GM12878 (cell line): Measurements from ENCODE around the gene KLK3. TPM values are rescaled to one million over a fixed set of nuclear protein-coding genes. Genes with fewer than 3 reads are reported as not detected.

ENCODE experiments used
- ATAC-seq: fragments of 200-7000 bp; cut with Tn5 transposase; 3 replicates; pipeline ENCODE4 v1.9.1; 2020; ENCODE audit warnings: mild to moderate bottlenecking, moderate library complexity
- BruUV-seq: library from RNA; stranded (reverse); fragments of 400-500 nt; replicated peaks from 2 replicates; lab custom pipeline; 2021; lab: Mats Ljungman, UMichigan
- CTCF ChIA-PET: fragments of 300-600 bp; sonication (Branson Sonifier 250); formaldehyde crosslinking; extraction: SDS; loops from one replicate; lab custom pipeline; 2021; ENCODE audit warnings: inconsistent platforms; lab: Yijun Ruan, JAX
- POLR2A ChIA-PET: fragments of 350-600 bp; formaldehyde crosslinking; extraction: SDS; loops from one replicate; lab custom pipeline; 2021; ENCODE audit warnings: inconsistent platforms; lab: Charles Lee
- RAD21 ChIA-PET: fragments of 300-600 bp; sonication (Branson Sonifier 250); formaldehyde crosslinking; loops from one replicate; lab custom pipeline; 2023; ENCODE audit warnings: antibody characterized with exemption; ENCODE audit not compliant: unreplicated experiment; lab: Charles Lee
- SMC1A ChIA-PET: fragments of 300-600 bp; sonication (Branson Sonifier 250); formaldehyde crosslinking; loops from one replicate; lab custom pipeline; 2023; ENCODE audit not compliant: unreplicated experiment, uncharacterized antibody; lab: Charles Lee
- DNase-seq: peaks from one replicate; pipeline ENCODE4 v3.0.0-alpha.2; 2011; ENCODE audit warnings: low read depth, low spot score
- FAIRE-seq: peaks from 3 replicates; lab custom pipeline; 2011; peaks lifted over from hg19 to GRCh38; lab: Jason Lieb, UNC
- H2AFZ ChIP-seq: 2 replicates; pipeline ENCODE4 v1.6.0; 2011; ENCODE audit warnings: low read depth, low read length, control low read depth; ENCODE audit not compliant: control insufficient read depth
- H3K27ac ChIP-seq: 2 replicates; pipeline ENCODE4 v1.5.1; 2011; ENCODE audit warnings: control low read depth; ENCODE audit not compliant: control insufficient read depth, insufficient read depth
- H3K27me3 ChIP-seq, 2 experiments: replicated peaks in 1 of 2; 2 replicates each; pipeline versions ENCODE4 v1.6.0 to v1.6.1; 2011; ENCODE audit warnings: low read length in 1 of 2; ENCODE audit not compliant: control insufficient read depth in 2 of 2, insufficient read depth in 2 of 2
- H3K36me3 ChIP-seq, 2 experiments: 2 replicates each; pipeline ENCODE4 v1.5.1; 2011; ENCODE audit warnings: low read length in 1 of 2; ENCODE audit not compliant: control insufficient read depth in 2 of 2, insufficient read depth in 2 of 2
- H3K4me1 ChIP-seq: 2 replicates; pipeline ENCODE4 v1.6.1; 2011; ENCODE audit warnings: mild to moderate bottlenecking, low read length, moderate library complexity, mixed read lengths; ENCODE audit not compliant: control insufficient read depth, insufficient read depth
- H3K4me2 ChIP-seq: 2 replicates; pipeline ENCODE4 v1.6.0; 2011; ENCODE audit warnings: control low read depth; ENCODE audit not compliant: control insufficient read depth, insufficient read depth
- H3K4me3 ChIP-seq: fragments of 200-600 bp; sonication (generic); 2 replicates; pipeline ENCODE4 v1.5.1; 2016
- H3K79me2 ChIP-seq: 2 replicates; pipeline ENCODE4 v1.6.0; 2011; ENCODE audit warnings: low read length; ENCODE audit not compliant: control insufficient read depth, insufficient read depth
- H3K9ac ChIP-seq: 2 replicates; pipeline ENCODE4 v1.8.0; 2011; ENCODE audit warnings: low read length, control low read depth, mixed read lengths; ENCODE audit not compliant: control insufficient read depth, insufficient read depth
- H3K9me3 ChIP-seq: replicated peaks from 3 replicates; pipeline ENCODE4 v1.5.1; 2011; ENCODE audit warnings: mild to moderate bottlenecking, low read length; ENCODE audit not compliant: control insufficient read depth, insufficient read depth
- H4K20me1 ChIP-seq: 2 replicates; pipeline ENCODE4 v1.6.0; 2011; ENCODE audit not compliant: control insufficient read depth, insufficient read depth
- CREB1 ChIP-seq: IDR thresholded peaks from 2 replicates; pipeline ENCODE4 v1.6.1; 2012; ENCODE audit warnings: low read depth, mild to moderate bottlenecking, inconsistent platforms
- FOS ChIP-seq: IDR thresholded peaks from 3 replicates; pipeline ENCODE4 v1.6.1; 2011; ENCODE audit warnings: borderline replicate concordance; ENCODE audit not compliant: insufficient read length; ENCODE audit errors: extremely low read depth
- MEF2A ChIP-seq: IDR thresholded peaks from 2 replicates; pipeline ENCODE4 v1.6.1; 2011; ENCODE audit warnings: low read depth, mild to moderate bottlenecking, low read length, moderate library complexity; ENCODE audit not compliant: insufficient read depth
- NFXL1 ChIP-seq: fragments of 450-650 bp; IDR thresholded peaks from 2 replicates; pipeline ENCODE4 v1.6.1; 2017; ENCODE audit warnings: antibody characterized with exemption, mild to moderate bottlenecking, borderline replicate concordance
- SMC3 ChIP-seq: IDR thresholded peaks from 2 replicates; pipeline ENCODE4 v1.6.1; 2011; ENCODE audit warnings: low read length, improper control_type of control experiment, borderline replicate concordance
- ZNF207 ChIP-seq: fragments of 450-650 bp; IDR thresholded peaks from 2 replicates; pipeline ENCODE4 v1.6.1; 2014; ENCODE audit warnings: antibody characterized with exemption, mild to moderate bottlenecking, borderline replicate concordance
- WGBS: methylation state at CpG from one replicate; pipeline ENCODE4 v1.1.6; 2016; ENCODE audit warnings: low lambda C conversion rate; ENCODE audit not compliant: insufficient replicate concordance, insufficient coverage; ENCODE audit errors: missing lambda C conversion rate; 5-methylcytosine and 5-hydroxymethylcytosine counted together
- in situ Hi-C: fragments of 300-500 bp; cut with MboI; formaldehyde crosslinking; loops from 9 replicates; pipeline ENCODE4 v1.14.3; 2018; ENCODE audit warnings: mixed read lengths
- intact Hi-C: fragments of 100-400 bp; cut with micrococcal nuclease; formaldehyde crosslinking; loops from one replicate; pipeline ENCODE4 v1.14.2; 2022; ENCODE audit not compliant: unreplicated experiment
- polyA plus RNA-seq, 11 experiments: library from polyadenylated mRNA; depleted of rRNA in 4 of 11; unstranded in 6 of 11; stranded (reverse) in 5 of 11; fragments of >200 nt; fragmentation: Nextera tagmentation in 4 of 11; fragmentation: Illumina TruSeq in 1 of 11; extraction: Ambion mirVana in 4 of 11; extraction: Trizol in 1 of 11; gene quantifications; 1 replicate in 1 of 11; 2 replicates in 10 of 11; pipeline versions ENCODE4 v1.2.1 to v1.2.3, GENCODE V29; 2011 to 2016; ENCODE audit warnings: inconsistent platforms in 2 of 11, missing spikeins in 2 of 11, low read depth in 1 of 11
- total RNA-seq, 4 experiments: library from RNA; depleted of rRNA in 3 of 4; stranded (reverse); fragments of >200 nt in 3 of 4; fragmentation: Illumina TruSeq in 1 of 4; extraction: Trizol in 1 of 4; gene quantifications; 2 replicates each; pipeline versions ENCODE4 v1.2.1 to v1.2.3, GENCODE V29; 2013 to 2021
- TF ChIP-seq, protein P1 (sequence below), 3 experiments: IDR thresholded peaks in 2 of 3; conservative IDR thresholded peaks in 1 of 3; 2 replicates each; pipeline ENCODE4 v1.5.1; 2011; ENCODE audit warnings: low read depth in 3 of 3, low read length in 3 of 3, mild to moderate bottlenecking in 3 of 3, control low read depth in 2 of 3, moderate library complexity in 2 of 3, inconsistent platforms in 1 of 3, mixed read lengths in 1 of 3; ENCODE audit not compliant: control insufficient read depth in 2 of 3, insufficient read depth in 1 of 3; ENCODE audit errors: extremely low read depth in 1 of 3
- TF ChIP-seq, protein P2 (sequence below): fragments of 450-650 bp; IDR thresholded peaks from 2 replicates; pipeline ENCODE4 v1.6.1; 2016; ENCODE audit warnings: mild to moderate bottlenecking
- TF ChIP-seq, protein P3 (sequence below): fragments of 450-650 bp; IDR thresholded peaks from 2 replicates; pipeline ENCODE4 v1.6.1; 2017; ENCODE audit warnings: borderline replicate concordance

The KLK3 gene
- total and polyA plus RNA-seq, 10 of the 15 experiments (the other 5 are each of a cell fraction or from before 2014, with no cell fraction given) = 0.31 TPM; not detected in 9

DNA sequence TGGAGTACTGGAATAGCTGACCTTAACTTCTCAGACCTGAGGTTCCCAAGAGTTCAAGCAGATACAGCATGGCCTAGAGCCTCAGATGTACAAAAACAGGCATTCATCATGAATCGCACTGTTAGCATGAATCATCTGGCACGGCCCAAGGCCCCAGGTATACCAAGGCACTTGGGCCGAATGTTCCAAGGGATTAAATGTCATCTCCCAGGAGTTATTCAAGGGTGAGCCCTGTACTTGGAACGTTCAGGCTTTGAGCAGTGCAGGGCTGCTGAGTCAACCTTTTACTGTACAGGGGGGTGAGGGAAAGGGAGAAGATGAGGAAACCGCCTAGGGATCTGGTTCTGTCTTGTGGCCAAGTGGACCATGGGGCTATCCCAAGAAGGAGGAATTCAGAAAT is 6.3 kb downstream of the KLK3 start:
- in situ Hi-C loops = no loop called here
- no peaks in the 10 kb centered on the region for H3K36me3 ChIP-seq
- ATAC-seq (no peak), DNase-seq (no peak), FAIRE-seq (no peak)
- no TSS peak for BruUV-seq
- intact Hi-C loops = no loop called here
- WGBS = 35% methylated on average over 5 of the region's 5 CpGs
- no peaks in the 10 kb centered on the region; a peak in 2 of 4 replicates for H3K27me3 ChIP-seq
- ChIA-PET SMC1A (interaction anchor here (0.9 kb wide), 1 partner anchor 61 kb away, joined by 3 read pairs; no protein-coding TSS in a partner anchor), RAD21 (no interaction called here), CTCF (no interaction called here), POLR2A (no interaction called here)
- peaks cover 3% of the 10 kb centered on the region; the same call in 1 of the 3 replicates for H3K9me3 ChIP-seq
- H3K79me2 ChIP-seq = no peaks in the 10 kb centered on the region
- H3K9ac ChIP-seq = no peak overlapping the region
- H3K4me3 ChIP-seq = no peak overlapping the region
- H4K20me1 ChIP-seq = no peaks in the 10 kb centered on the region
- H3K4me1 ChIP-seq = 0 out of 2 replicates have a peak, but pooled peaks cover 3% of the 10 kb centered on the region
- no peak overlapping the region for H2AFZ ChIP-seq
- no peak overlapping the region for H3K27ac ChIP-seq
- no peak overlapping the region for H3K4me2 ChIP-seq
- no peak for TF ChIP-seq MEF2A
- no peak for TF ChIP-seq CREB1

DNA sequence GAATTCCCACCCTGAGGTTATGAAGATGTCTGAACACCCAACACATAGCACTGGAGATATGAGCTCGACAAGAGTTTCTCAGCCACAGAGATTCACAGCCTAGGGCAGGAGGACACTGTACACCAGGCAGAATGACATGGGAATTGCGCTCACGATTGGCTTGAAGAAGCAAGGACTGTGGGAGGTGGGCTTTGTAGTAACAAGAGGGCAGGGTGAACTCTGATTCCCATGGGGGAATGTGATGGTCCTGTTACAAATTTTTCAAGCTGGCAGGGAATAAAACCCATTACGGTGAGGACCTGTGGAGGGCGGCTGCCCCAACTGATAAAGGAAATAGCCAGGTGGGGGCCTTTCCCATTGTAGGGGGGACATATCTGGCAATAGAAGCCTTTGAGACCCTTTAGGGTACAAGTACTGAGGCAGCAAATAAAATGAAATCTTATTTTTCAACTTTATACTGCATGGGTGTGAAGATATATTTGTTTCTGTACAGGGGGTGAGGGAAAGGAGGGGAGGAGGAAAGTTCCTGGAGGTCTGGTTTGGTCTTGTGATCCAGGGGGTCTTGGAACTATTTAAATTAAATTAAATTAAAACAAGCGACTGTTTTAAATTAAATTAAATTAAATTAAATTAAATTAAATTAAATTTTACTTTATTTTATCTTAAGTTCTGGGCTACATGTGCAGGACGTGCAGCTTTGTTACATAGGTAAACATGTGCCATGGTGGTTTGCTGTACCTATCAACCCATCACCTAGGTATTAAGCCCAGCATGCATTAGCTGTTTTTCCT is 7.0 kb downstream of the KLK3 start:
- Histone ChIP-seq H3K36me3 (no peaks in the 10 kb centered on the region), H3K27me3 (peaks cover 0 to 2% of the 10 kb centered on the region in 2 experiments; a peak in 2 of 4 replicates), H3K4me1 (0 out of 2 replicates have a peak, but pooled peaks cover 3% of the 10 kb centered on the region), H3K9me3 (peaks cover 3% of the 10 kb centered on the region; the same call in 1 of the 3 replicates), H3K4me2 (no peak overlapping the region), H4K20me1 (no peaks in the 10 kb centered on the region), H3K4me3 (no peak overlapping the region), H2AFZ (no peak overlapping the region), H3K9ac (no peak overlapping the region), H3K27ac (no peak overlapping the region), H3K79me2 (no peaks in the 10 kb centered on the region)
- ChIA-PET POLR2A (no interaction called here), RAD21 (no interaction called here), SMC1A (no interaction called here), CTCF (no interaction called here)
- no peak for DNase-seq
- intact Hi-C loops (no loop called here), in situ Hi-C loops (no loop called here)
- ATAC-seq = no peak
- 35% methylated on average over 7 of the region's 7 CpGs for WGBS
- no TSS peak for BruUV-seq
- no peak for FAIRE-seq
- TF ChIP-seq FOS = no peak
- TF ChIP-seq NFXL1 = no peak
- TF ChIP-seq SMC3 = no peak
- TF ChIP-seq, protein P1, sequence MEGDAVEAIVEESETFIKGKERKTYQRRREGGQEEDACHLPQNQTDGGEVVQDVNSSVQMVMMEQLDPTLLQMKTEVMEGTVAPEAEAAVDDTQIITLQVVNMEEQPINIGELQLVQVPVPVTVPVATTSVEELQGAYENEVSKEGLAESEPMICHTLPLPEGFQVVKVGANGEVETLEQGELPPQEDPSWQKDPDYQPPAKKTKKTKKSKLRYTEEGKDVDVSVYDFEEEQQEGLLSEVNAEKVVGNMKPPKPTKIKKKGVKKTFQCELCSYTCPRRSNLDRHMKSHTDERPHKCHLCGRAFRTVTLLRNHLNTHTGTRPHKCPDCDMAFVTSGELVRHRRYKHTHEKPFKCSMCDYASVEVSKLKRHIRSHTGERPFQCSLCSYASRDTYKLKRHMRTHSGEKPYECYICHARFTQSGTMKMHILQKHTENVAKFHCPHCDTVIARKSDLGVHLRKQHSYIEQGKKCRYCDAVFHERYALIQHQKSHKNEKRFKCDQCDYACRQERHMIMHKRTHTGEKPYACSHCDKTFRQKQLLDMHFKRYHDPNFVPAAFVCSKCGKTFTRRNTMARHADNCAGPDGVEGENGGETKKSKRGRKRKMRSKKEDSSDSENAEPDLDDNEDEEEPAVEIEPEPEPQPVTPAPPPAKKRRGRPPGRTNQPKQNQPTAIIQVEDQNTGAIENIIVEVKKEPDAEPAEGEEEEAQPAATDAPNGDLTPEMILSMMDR (IDR thresholded peaks at IDR 0.05 in 2 of 3, conservative IDR thresholded peaks at IDR 0.05 in 1 of 3; ENCODE audit: control insufficient read depth in 2 of 3, extremely low read depth in 1 of 3, insufficient read depth in 1 of 3, low read depth in 3 of 3, low read length in 3 of 3) = no peak
- TF ChIP-seq, protein P2, sequence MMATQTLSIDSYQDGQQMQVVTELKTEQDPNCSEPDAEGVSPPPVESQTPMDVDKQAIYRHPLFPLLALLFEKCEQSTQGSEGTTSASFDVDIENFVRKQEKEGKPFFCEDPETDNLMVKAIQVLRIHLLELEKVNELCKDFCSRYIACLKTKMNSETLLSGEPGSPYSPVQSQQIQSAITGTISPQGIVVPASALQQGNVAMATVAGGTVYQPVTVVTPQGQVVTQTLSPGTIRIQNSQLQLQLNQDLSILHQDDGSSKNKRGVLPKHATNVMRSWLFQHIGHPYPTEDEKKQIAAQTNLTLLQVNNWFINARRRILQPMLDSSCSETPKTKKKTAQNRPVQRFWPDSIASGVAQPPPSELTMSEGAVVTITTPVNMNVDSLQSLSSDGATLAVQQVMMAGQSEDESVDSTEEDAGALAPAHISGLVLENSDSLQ = no peak
- TF ChIP-seq, protein P3, sequence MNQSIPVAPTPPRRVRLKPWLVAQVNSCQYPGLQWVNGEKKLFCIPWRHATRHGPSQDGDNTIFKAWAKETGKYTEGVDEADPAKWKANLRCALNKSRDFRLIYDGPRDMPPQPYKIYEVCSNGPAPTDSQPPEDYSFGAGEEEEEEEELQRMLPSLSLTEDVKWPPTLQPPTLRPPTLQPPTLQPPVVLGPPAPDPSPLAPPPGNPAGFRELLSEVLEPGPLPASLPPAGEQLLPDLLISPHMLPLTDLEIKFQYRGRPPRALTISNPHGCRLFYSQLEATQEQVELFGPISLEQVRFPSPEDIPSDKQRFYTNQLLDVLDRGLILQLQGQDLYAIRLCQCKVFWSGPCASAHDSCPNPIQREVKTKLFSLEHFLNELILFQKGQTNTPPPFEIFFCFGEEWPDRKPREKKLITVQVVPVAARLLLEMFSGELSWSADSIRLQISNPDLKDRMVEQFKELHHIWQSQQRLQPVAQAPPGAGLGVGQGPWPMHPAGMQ = no peak
- TF ChIP-seq ZNF207 = no peak
